AG04450 (cell line): ENCODE measurements around the gene LSAMP. TPM values are rescaled to one million over a fixed set of nuclear protein-coding genes. Genes with fewer than 3 reads are reported as not detected.
"Not testable (repeated sequence)": the region's sequence is repeated elsewhere in the genome, so short reads cannot be mapped to it uniquely, and the experiment has no call there.

Experiments used
- CTCF ChIA-PET: fragments of 300-600, 350-600 bp; formaldehyde crosslinking; extraction: SDS; loops from one replicate; lab custom pipeline; 2022; ENCODE audit warnings: antibody characterized with exemption, inconsistent platforms; lab: Charles Lee
- POLR2A ChIA-PET: fragments of 350-600 bp; formaldehyde crosslinking; extraction: SDS; loops from one replicate; lab custom pipeline; 2021; ENCODE audit warnings: antibody characterized with exemption, inconsistent platforms; lab: Yijun Ruan, JAX
- DNase-seq: peaks from one replicate; pipeline ENCODE4 v3.0.0-alpha.2; 2011; ENCODE audit warnings: low read depth, low spot score
- H3K27ac ChIP-seq: one replicate; pipeline ENCODE4 v1.5.1; 2012; ENCODE audit warnings: low read depth, low read length, control low read depth
- H3K27me3 ChIP-seq: one replicate; pipeline ENCODE4 v1.6.0; 2012; ENCODE audit warnings: low read length; ENCODE audit not compliant: control insufficient read depth, insufficient read depth
- H3K4me3 ChIP-seq: 2 replicates; pipeline ENCODE4 v1.5.1; 2011; ENCODE audit warnings: mild to moderate bottlenecking, low read depth, low read length, control low read depth
- H3K9me3 ChIP-seq: 2 replicates; pipeline ENCODE4 v1.5.1; 2012; ENCODE audit warnings: low read length; ENCODE audit not compliant: control insufficient read depth, insufficient read depth
- polyA plus RNA-seq: library from polyadenylated mRNA; depleted of rRNA; stranded (reverse); fragments of >200 nt; gene quantifications from 2 replicates; pipeline ENCODE4 v1.2.3, GENCODE V29; 2011
- TF ChIP-seq, protein P1 (sequence below): IDR thresholded peaks from 2 replicates; pipeline ENCODE4 v1.5.1; 2011; ENCODE audit warnings: low read depth, low read length, control low read depth, inconsistent platforms

LSAMP gene
- polyA plus RNA-seq, 1 experiment = 25.1 TPM

DNA sequence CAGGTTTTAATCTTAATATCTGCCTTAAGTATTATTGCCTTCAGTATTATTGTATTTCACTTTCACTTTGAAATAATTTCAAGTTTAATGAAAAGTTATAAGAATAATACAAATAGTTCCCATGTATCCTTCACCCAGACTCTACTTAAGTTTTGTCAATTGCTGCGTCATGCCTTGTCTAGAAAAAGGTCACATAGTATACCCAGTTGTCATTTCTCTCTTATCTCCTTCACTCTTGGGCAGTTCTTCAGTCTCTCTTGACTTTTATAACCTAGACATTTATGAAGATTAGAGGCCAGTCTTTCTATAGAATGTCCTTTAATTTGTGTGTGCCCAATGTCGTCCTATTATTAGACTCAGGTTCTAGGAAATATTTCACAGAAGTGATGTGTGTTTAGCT, 367.7 kb downstream of the LSAMP start:
- no peaks in the 10 kb centered on the region for H3K9me3 ChIP-seq
- CTCF ChIA-PET = interaction anchor here (0.8 kb wide), 1 partner anchor 681 kb away, joined by 4 read pairs; no protein-coding TSS in a partner anchor
- no peak overlapping the region for H3K4me3 ChIP-seq
- no peak for DNase-seq
- no peaks in the 10 kb centered on the region for H3K27me3 ChIP-seq
- POLR2A ChIA-PET = no interaction called here
- H3K27ac ChIP-seq = no peak overlapping the region
- TF ChIP-seq, protein P1, sequence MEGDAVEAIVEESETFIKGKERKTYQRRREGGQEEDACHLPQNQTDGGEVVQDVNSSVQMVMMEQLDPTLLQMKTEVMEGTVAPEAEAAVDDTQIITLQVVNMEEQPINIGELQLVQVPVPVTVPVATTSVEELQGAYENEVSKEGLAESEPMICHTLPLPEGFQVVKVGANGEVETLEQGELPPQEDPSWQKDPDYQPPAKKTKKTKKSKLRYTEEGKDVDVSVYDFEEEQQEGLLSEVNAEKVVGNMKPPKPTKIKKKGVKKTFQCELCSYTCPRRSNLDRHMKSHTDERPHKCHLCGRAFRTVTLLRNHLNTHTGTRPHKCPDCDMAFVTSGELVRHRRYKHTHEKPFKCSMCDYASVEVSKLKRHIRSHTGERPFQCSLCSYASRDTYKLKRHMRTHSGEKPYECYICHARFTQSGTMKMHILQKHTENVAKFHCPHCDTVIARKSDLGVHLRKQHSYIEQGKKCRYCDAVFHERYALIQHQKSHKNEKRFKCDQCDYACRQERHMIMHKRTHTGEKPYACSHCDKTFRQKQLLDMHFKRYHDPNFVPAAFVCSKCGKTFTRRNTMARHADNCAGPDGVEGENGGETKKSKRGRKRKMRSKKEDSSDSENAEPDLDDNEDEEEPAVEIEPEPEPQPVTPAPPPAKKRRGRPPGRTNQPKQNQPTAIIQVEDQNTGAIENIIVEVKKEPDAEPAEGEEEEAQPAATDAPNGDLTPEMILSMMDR = no peak

GRCh38 chr3:116077059-116077458, 368.2 kb downstream of the LSAMP start:
- no peak overlapping the region for H3K4me3 ChIP-seq
- TF ChIP-seq, protein P1 = no peak
- no peaks in the 10 kb centered on the region for H3K9me3 ChIP-seq
- ChIA-PET CTCF (interaction anchor here (0.8 kb wide), 1 partner anchor 681 kb away, joined by 4 read pairs; no protein-coding TSS in a partner anchor), POLR2A (no interaction called here)
- no peaks in the 10 kb centered on the region for H3K27me3 ChIP-seq
- H3K27ac ChIP-seq = no peak overlapping the region
- no peak for DNase-seq

GRCh38 chr3:116070516-116071278, 374.6 kb downstream of the LSAMP start:
- H3K4me3 ChIP-seq, H3K27me3 ChIP-seq, H3K27ac ChIP-seq, H3K9me3 ChIP-seq, POLR2A ChIA-PET, DNase-seq: not testable (repeated sequence)
- CTCF ChIA-PET = interaction anchor here (0.7 kb wide), 1 partner anchor 41 kb away, joined by 3 read pairs; no protein-coding TSS in a partner anchor

DNA sequence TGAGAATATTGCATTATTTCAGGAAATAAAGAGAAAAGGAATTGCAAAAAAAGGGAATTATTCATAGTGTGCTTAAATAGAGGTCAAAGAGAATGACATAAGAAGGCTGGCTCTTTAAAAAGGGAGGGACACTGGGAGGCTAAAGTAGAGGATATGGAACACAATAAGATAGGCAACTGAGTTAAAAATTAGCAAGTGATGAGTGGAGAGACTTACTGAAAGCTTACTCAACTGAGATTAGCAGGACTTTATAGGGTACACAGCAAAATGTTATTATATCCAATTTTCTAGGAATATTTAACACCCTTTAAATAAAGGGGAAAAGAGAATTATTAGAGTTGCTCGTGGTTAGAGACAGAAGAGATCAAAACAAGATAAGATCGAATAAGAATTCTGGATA, 375.2 kb downstream of the LSAMP start:
- TF ChIP-seq, protein P1 = no peak
- H3K27me3 ChIP-seq = no peaks in the 10 kb centered on the region
- DNase-seq = no peak
- ChIA-PET POLR2A (no interaction called here), CTCF (no interaction called here)
- H3K4me3 ChIP-seq = no peak overlapping the region
- H3K9me3 ChIP-seq = no peaks in the 10 kb centered on the region
- no peak overlapping the region for H3K27ac ChIP-seq

DNA sequence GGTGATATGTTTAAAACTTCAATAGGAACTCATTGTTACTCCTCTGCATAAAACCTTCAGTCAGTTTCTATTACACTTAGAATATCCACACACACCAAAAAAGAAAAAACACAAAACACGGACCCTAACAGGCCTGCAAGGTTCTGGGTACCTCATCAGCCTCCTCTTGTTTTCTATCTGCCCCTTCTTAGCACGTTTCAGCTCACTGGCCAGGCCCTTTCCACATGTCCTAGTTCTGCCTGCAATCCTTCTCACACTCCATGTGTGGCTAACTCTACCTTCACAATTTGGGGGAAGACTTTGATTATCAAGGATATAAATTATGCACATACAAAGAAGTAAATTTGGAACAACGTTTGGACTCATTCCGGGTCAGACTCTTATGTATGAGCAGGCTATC, 376.3 kb downstream of the LSAMP start:
- POLR2A ChIA-PET = no interaction called here
- no peak overlapping the region for H3K4me3 ChIP-seq
- no peak for DNase-seq
- H3K9me3 ChIP-seq = no peaks in the 10 kb centered on the region
- CTCF ChIA-PET = no interaction called here
- no peaks in the 10 kb centered on the region for H3K27me3 ChIP-seq
- TF ChIP-seq, protein P1 = no peak
- no peak overlapping the region for H3K27ac ChIP-seq
